ENCODE measurements around the gene TMEM101.

GRCh38 chr17:44029736-44030135 is 15.0 kb upstream of the TMEM101 start:
- no peak for TF ChIP-seq SRF (IDR thresholded peaks at IDR 0.05; ENCODE audit: low read depth, low read length)
- TF ChIP-seq RXRA (IDR thresholded peaks at IDR 0.05; ENCODE audit: insufficient read depth, low read depth, low read length) = no peak
- TF ChIP-seq POLR2A (IDR thresholded peaks at IDR 0.05; ENCODE audit: control extremely low read depth in 1 of 2, low read depth in 2 of 2, low read length in 2 of 2) = no peak
- no peak for TF ChIP-seq EZH2 (IDR thresholded peaks at IDR 0.05; ENCODE audit: low read depth, low read length, severe bottlenecking)
- no peak for TF ChIP-seq ATF3 (IDR thresholded peaks at IDR 0.05; ENCODE audit: insufficient read depth, low read depth, low read length)
- no peak for TF ChIP-seq SIN3A (conservative IDR thresholded peaks at IDR 0.05 in 1 of 2, IDR thresholded peaks at IDR 0.05 in 1 of 2; ENCODE audit: low read depth in 1 of 2, low read length in 2 of 2)

Measured in H1 (cell line).